DMS53 treated with DMSO at 0.1 percent for 48 hours (cell line): ENCODE measurements around the gene RASL10B.

Experiments used
- DNase-seq: peaks from one replicate; lab custom pipeline; 2025; ENCODE audit not compliant: unreplicated experiment; lab: John Stamatoyannopoulos, UW

The RASL10B gene

DNA sequence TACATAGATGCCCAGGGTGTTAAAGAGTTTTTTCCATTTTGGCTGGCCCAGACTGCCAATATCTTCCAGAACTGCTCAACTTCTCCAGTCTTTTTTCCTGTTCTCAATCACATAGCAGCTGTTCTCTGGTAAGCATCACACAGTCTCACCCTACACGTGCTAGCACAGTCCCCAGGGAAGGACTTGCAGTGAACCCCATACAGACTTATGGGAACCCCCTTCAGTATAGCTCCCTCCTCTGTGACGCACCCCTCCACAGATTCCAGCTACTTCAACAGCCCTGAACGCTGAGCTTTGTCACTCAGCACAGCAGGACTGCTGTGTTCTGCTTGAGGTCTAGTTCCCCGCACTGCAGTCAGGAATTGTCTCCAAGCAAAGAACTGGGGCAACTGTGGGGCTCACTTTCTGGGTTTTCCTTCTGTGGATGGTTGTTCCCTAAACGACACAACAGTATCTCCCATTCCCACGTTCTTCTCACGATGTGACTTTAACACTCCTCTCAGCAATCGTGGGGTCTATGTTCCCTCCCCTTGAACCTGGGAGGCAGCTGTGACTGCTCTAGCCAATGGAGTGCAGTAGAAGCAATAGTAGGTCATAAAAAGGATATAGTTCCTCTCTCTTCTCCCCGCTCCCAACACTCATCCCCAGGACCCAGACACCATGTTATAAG lies 60.4 kb downstream of the RASL10B start:
- no peak for DNase-seq
